RWPE2 (cell line): ENCODE results near the gene ANHX.

Source experiments
- ATAC-seq: fragments of 200-7000 bp; cut with Tn5 transposase; 3 replicates; pipeline ENCODE4 v1.9.1; 2021; ENCODE audit warnings: low read depth
- DNase-seq: peaks from one replicate; pipeline ENCODE4 v3.0.0-alpha.2; 2020; ENCODE audit warnings: low spot score
- H3K27ac ChIP-seq: fragments of 450-650 bp; 2 replicates; pipeline ENCODE4 v1.5.1; 2017; ENCODE audit warnings: mild to moderate bottlenecking; ENCODE audit not compliant: poor library complexity, severe bottlenecking
- H3K27me3 ChIP-seq: fragments of 250-450 bp; sonication (Bioruptor Pico); 2 replicates; pipeline ENCODE4 v1.5.1; 2021; ENCODE audit warnings: mild to moderate bottlenecking, moderate library complexity; ENCODE audit not compliant: insufficient read depth, poor library complexity, severe bottlenecking
- H3K36me3 ChIP-seq: fragments of 250-450 bp; sonication (Bioruptor Pico); 2 replicates; pipeline ENCODE4 v1.5.1; 2020; ENCODE audit warnings: low read depth, mild to moderate bottlenecking, moderate library complexity
- H3K4me1 ChIP-seq: fragments of 250-450 bp; sonication (Bioruptor Pico); 2 replicates; pipeline ENCODE4 v1.5.1; 2021; ENCODE audit warnings: mild to moderate bottlenecking, moderate library complexity; ENCODE audit not compliant: insufficient read depth, poor library complexity, severe bottlenecking
- H3K4me3 ChIP-seq: fragments of 250-450 bp; sonication (Bioruptor Pico); 2 replicates; pipeline ENCODE4 v1.5.1; 2021; ENCODE audit warnings: mild to moderate bottlenecking, moderate library complexity; ENCODE audit not compliant: severe bottlenecking
- H3K9me3 ChIP-seq: fragments of 250-450 bp; sonication (Bioruptor Pico); 2 replicates; pipeline ENCODE4 v1.5.1; 2021; ENCODE audit warnings: mild to moderate bottlenecking, moderate library complexity; ENCODE audit not compliant: severe bottlenecking
- CTCF ChIP-seq: fragments of 450-650 bp; IDR thresholded peaks from one replicate; pipeline ENCODE4 v1.5.1; 2017; ENCODE audit warnings: mild to moderate bottlenecking, moderate library complexity; ENCODE audit not compliant: poor library complexity, severe bottlenecking

ANHX gene

GRCh38 chr12:133221241-133221640, 14.4 kb downstream of the ANHX start:
- Histone ChIP-seq H3K4me3 (no peak overlapping the region), H3K27ac (no peak overlapping the region), H3K4me1 (no peaks in the 10 kb centered on the region), H3K27me3 (no peaks in the 10 kb centered on the region), H3K36me3 (no peaks in the 10 kb centered on the region), H3K9me3 (peaks cover 12% of the 10 kb centered on the region)
- TF ChIP-seq CTCF, result no peak
- no peak for DNase-seq
- no peak for ATAC-seq

GRCh38 chr12:133220521-133220920, 15.2 kb downstream of the ANHX start:
- Histone ChIP-seq H3K36me3 (no peaks in the 10 kb centered on the region), H3K27me3 (no peaks in the 10 kb centered on the region), H3K4me1 (no peaks in the 10 kb centered on the region), H3K4me3 (no peak overlapping the region), H3K9me3 (peaks cover 11% of the 10 kb centered on the region), H3K27ac (no peak overlapping the region)
- TF ChIP-seq CTCF, result no peak
- no peak for ATAC-seq
- DNase-seq, result no peak

- DNase-seq, result no peak
- Histone ChIP-seq H3K27me3 (no peaks in the 10 kb centered on the region), H3K27ac (no peak overlapping the region), H3K9me3 (peaks cover 10% of the 10 kb centered on the region), H3K4me1 (no peaks in the 10 kb centered on the region), H3K36me3 (no peaks in the 10 kb centered on the region), H3K4me3 (no peak overlapping the region)
- TF ChIP-seq CTCF, result no peak
- no peak for ATAC-seq
Measured at GRCh38 chr12:133217219-133217618, 18.5 kb downstream of the ANHX start.

GRCh38 chr12:133215724-133216123, 20.0 kb downstream of the ANHX start:
- Histone ChIP-seq H3K27ac (no peak overlapping the region), H3K27me3 (no peaks in the 10 kb centered on the region), H3K9me3 (peaks cover 16% of the 10 kb centered on the region), H3K4me1 (no peaks in the 10 kb centered on the region), H3K36me3 (no peaks in the 10 kb centered on the region), H3K4me3 (no peak overlapping the region)
- DNase-seq (no peak), ATAC-seq (no peak)
- TF ChIP-seq CTCF, result no peak

GRCh38 chr12:133206390-133206789, 29.3 kb downstream of the ANHX start:
- no peaks in the 10 kb centered on the region for H3K4me1 ChIP-seq
- no peak for TF ChIP-seq CTCF
- no peak overlapping the region for H3K4me3 ChIP-seq
- peaks cover 34% of the 10 kb centered on the region for H3K36me3 ChIP-seq
- H3K27ac ChIP-seq, result no peak overlapping the region
- H3K9me3 ChIP-seq, result peaks cover 81% of the 10 kb centered on the region
- no peak for ATAC-seq
- H3K27me3 ChIP-seq, result no peaks in the 10 kb centered on the region
- DNase-seq, result no peak
